M059J (cell line): Measurements from ENCODE around the gene STX10. TPM values are rescaled to one million over a fixed set of nuclear protein-coding genes. Genes with fewer than 3 reads are reported as not detected.

Experiments used
- DNase-seq: peaks from one replicate; pipeline ENCODE4 v3.0.0-alpha.2; 2012; ENCODE audit warnings: low read depth
- total RNA-seq: library from RNA; depleted of rRNA; stranded (reverse); fragments of >200 nt; shearing (Covaris generic); gene quantifications from 2 replicates; pipeline ENCODE4 v1.2.3, GENCODE V29; 2014; rRNA removed

Gene STX10
- total RNA-seq, 1 experiment from 2014 or later: 122 TPM

DNA sequence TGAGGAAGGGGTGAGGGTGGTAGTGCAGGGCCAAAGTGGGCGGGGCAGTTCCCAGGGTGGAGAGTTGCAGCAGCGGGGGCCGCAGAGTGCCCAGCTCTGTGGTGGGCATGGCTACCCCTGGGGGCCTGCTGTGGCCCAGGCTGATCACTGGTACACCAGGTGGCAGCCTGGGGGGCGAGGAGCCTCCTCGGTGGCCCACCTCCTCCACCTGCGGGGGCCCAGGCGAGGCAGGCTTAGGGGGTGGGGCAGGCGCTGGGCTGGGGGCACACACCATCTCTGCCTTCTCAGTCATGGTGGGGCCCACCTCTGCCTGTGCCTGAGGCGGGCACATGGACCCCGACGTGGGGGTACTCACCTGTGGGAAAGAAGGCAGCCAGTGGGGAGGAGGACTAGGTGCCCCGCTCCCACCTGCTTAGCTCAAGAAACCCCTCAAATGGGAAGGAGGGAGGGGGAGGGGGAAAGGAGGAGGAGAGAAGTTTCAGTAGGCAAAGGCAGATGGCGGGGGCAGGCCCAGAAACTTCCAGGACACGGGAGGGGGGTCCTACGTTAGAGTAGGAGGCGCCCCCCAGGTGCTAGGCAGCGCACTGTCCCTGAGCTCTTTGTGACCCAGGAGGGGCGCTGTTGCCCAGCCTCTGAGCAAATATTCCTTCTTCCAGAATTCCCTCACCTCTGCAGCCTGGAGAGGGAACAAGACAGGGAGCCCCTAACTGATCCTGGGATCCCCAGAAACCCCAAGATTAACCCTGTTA lies 49.2 kb downstream of the STX10 start:
- no peak for DNase-seq

GRCh38 chr19:13100031-13100588 lies 50.1 kb downstream of the STX10 start:
- no peak for DNase-seq

- DNase-seq: no peak
Observed at GRCh38 chr19:13099073-13099999, 50.8 kb downstream of the STX10 start.

- DNase-seq: no peak
Observed at GRCh38 chr19:13098277-13099072, 51.7 kb downstream of the STX10 start.

DNA sequence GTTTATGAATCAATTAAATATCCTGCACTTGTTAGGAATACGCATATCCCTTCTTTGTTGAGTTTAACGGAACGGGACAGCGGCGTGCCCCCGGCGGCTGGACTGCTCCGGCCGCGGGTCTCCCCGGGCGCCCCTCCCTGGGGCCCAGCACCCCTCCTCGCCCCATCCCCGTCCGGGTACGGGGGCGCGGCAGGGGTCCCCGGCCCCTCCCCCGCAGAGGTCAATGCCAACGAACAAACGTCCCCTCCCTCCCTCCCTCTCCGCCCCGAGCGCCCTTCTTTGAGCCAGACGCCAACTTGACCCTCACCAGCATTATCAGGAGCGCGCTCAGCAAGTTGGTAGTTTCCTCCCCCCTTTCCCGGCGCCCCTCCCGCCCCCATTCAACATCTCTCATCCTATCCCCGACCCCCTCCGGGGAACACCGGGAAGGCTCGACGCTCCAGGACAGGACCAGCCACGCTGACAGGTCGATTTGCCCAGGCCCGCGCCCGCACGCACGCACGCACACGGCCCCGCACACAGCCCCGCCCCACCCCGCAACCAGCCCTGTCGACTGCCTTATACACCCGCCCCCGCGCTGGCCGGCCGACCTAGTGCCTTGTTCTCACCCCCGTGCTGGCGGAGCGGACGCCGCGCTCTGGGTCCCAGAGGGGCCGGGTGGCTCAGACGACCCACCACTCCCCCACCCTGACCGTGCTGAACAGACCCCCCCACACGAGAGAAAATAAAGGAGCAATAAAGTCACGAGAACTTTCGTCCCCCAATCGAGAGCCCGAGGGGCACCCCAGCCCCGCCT lies 52.5 kb downstream of the STX10 start:
- no peak for DNase-seq

DNA sequence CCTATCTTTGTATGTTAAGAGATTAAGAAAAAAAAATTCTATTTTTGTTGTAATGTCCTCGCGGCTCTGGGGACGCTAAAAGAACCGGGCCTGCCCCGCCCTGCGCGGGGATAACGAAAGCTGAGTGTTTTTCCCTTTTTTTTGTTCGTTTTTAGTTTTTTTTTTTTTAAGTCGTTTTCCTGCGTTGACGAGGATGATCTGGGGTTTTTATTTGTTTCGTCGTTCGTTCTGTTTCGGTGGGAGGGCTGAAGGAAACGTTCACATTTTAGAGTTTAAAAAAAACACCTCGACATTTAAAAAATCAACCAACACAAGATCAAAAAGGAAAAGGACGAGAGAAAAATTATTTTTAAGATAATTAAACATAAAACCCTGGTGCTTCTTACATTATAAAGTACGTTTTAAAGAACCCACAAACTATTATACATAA lies 53.1 kb downstream of the STX10 start:
- DNase-seq: no peak

DNA sequence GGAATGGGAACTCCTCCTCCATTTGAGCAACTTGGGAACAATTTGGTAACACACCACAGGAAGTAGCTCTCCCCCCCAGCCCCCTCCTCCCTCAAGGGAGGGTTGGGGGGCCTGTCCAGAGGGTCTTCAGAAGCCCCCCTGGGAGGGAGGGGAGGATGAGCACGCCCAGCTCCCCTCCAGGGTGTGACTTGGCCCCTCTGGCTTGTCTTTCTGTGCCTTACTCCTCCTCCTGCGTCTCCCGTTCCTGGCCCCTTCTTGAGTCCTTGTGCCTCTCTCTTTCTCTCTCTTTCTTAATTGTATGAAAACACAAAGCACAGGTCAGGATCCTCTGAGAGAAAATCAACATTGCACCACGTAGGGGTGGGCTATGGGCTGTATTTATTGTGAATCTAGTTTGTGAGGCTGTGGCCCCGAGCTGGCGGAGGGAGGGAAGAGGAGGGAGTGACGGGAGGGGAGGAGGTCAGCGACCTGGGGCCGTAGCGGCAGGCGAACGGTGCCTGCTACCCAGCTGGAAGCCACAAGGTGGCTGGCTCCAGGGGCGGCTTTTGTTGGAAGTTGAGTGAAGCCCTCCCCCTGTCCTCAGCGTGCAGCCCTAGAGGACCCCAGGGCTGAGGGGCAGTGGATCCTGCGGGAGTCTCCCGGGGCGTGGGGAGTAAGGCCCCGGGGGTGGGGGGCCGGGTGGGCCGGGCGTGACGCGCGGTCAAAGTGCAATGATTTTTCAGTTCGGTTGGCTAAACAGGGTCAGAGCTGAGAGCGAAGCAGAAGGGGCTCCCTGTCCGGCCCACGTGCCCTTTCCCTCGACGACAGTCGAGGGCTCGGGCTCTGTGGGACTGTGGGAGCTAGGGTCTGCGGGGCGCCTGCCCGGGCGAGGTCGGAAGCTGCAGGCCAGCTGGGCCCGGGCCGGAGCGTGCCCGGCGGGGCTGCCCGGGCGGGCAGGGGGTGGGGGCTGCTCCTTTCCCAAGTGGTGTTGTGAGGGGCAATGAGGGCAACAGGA lies 53.9 kb downstream of the STX10 start:
- DNase-seq: no peak

GRCh38 chr19:13095393-13095784 lies 54.8 kb downstream of the STX10 start:
- DNase-seq: no peak

- no peak for DNase-seq
Observed at GRCh38 chr19:13094771-13095392, 55.3 kb downstream of the STX10 start.

- no peak for DNase-seq
Observed at GRCh38 chr19:13094106-13094504, 56.1 kb downstream of the STX10 start.

Other genes with a start within 250 kb of the STX10 start
- 0.20 and 0.34 TPM in 2 replicates for gene SYCE2, start 231.1 kb downstream of the STX10 start, total RNA-seq
- gene FARSA, start 216.7 kb downstream of the STX10 start, total RNA-seq: 67.2 and 86.6 TPM in 2 replicates
- gene CALR, start 211.8 kb downstream of the STX10 start, total RNA-seq: 2,061 and 2,975 TPM in 2 replicates
- 156 and 205 TPM in 2 replicates for gene RAD23A, start 204.5 kb downstream of the STX10 start, total RNA-seq
- gene GADD45GIP1, start 193.2 kb downstream of the STX10 start, total RNA-seq: 48.1 and 54.0 TPM in 2 replicates
- gene DAND5, start 180.8 kb downstream of the STX10 start, total RNA-seq: 0.62 TPM in 1 of 2 replicates, not detected in the other
- 38.5 and 52.0 TPM in 2 replicates for gene NFIX, start 154.9 kb downstream of the STX10 start, total RNA-seq
- gene LYL1, start 47.5 kb downstream of the STX10 start, total RNA-seq: not detected in 2 replicates
- gene TRMT1, start 33.6 kb downstream of the STX10 start, total RNA-seq: 19.9 and 23.0 TPM in 2 replicates
- gene NACC1, start 32.1 kb downstream of the STX10 start, total RNA-seq: 48.1 and 126 TPM in 2 replicates
- 16.6 and 33.0 TPM in 2 replicates for gene IER2, start within 50 bp of the STX10 start, total RNA-seq